Activated CD8-positive, alpha-beta T cell treated with anti-CD3 and anti-CD28 coated beads for 36 hours (primary cell): ENCODE results near the gene TCF4. TPM values are rescaled to one million over a fixed set of nuclear protein-coding genes. Genes with fewer than 3 reads are reported as not detected.

ENCODE experiments used
- ATAC-seq: fragments of 200-7000 bp; cut with Tn5 transposase; one replicate; pipeline ENCODE4 v1.10.0; 2021; ENCODE audit warnings: mild to moderate bottlenecking, moderate library complexity
- CTCF ChIA-PET: fragments of 350-600 bp; sonication (Branson Sonifier 250); formaldehyde crosslinking; loops from one replicate; lab custom pipeline; 2021; ENCODE audit warnings: antibody characterized with exemption; lab: Charles Lee
- POLR2A ChIA-PET: fragments of 350-600 bp; sonication (Branson Sonifier 250); formaldehyde crosslinking; loops from one replicate; lab custom pipeline; 2021; ENCODE audit warnings: antibody characterized with exemption; lab: Charles Lee
- DNase-seq: peaks from one replicate; pipeline ENCODE4 v3.0.0-alpha.2; 2020
- H3K27ac Mint-ChIP-seq: one replicate; pipeline ENCODE4 v1.8.0; 2021; ENCODE audit warnings: mild to moderate bottlenecking, mixed read lengths
- H3K27me3 Mint-ChIP-seq: one replicate; pipeline ENCODE4 v1.8.0; 2021; ENCODE audit warnings: mixed read lengths
- H3K36me3 Mint-ChIP-seq: one replicate; pipeline ENCODE4 v1.8.0; 2021; ENCODE audit warnings: low read depth, mixed read lengths
- H3K4me1 Mint-ChIP-seq: one replicate; pipeline ENCODE4 v1.8.0; 2021; ENCODE audit warnings: low read depth, mixed read lengths
- H3K4me3 Mint-ChIP-seq: one replicate; pipeline ENCODE4 v1.8.0; 2021; ENCODE audit warnings: mild to moderate bottlenecking, moderate library complexity, mixed read lengths
- H3K9me3 Mint-ChIP-seq: one replicate; pipeline ENCODE4 v1.8.0; 2021; ENCODE audit warnings: mixed read lengths
- intact Hi-C: fragments of 100-400 bp; cut with micrococcal nuclease; formaldehyde crosslinking; loops from one replicate; pipeline ENCODE4 v1.10.0; 2022
- total RNA-seq, 2 experiments: library from RNA; stranded (reverse); gene quantifications; one replicate each; pipeline ENCODE4 v1.2.3, GENCODE V29; 2021
- TF ChIP-seq, protein P1 (sequence below): fragments of 200-600 bp; IDR thresholded peaks from one replicate; pipeline ENCODE4 v1.8.0; 2022; ENCODE audit warnings: antibody characterized with exemption, mild to moderate bottlenecking

Gene TCF4
- total RNA-seq, 2 experiments from 2014 or later, result 1.2 to 1.4 TPM

DNA sequence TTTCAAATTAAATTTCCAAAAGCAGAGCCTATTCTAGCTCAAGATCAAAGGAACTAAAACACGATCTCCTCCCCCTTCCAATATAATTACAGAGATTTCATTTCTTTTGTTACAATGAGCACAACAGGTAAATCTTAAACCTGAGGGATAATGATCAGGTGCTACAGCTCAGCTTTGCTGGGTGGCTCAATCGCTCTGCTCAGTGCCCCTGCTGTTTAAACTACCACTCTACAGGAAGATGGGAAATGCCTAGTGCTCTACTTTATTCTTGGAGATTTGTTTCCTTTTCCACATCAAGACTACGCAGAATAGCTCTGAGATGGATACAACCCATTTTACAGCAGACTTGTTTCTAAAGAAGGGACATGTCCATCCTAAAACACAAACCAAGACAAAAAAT is 162.3 kb downstream of the TCF4 start:
- H3K36me3 Mint-ChIP-seq, result no peaks in the 10 kb centered on the region

DNA sequence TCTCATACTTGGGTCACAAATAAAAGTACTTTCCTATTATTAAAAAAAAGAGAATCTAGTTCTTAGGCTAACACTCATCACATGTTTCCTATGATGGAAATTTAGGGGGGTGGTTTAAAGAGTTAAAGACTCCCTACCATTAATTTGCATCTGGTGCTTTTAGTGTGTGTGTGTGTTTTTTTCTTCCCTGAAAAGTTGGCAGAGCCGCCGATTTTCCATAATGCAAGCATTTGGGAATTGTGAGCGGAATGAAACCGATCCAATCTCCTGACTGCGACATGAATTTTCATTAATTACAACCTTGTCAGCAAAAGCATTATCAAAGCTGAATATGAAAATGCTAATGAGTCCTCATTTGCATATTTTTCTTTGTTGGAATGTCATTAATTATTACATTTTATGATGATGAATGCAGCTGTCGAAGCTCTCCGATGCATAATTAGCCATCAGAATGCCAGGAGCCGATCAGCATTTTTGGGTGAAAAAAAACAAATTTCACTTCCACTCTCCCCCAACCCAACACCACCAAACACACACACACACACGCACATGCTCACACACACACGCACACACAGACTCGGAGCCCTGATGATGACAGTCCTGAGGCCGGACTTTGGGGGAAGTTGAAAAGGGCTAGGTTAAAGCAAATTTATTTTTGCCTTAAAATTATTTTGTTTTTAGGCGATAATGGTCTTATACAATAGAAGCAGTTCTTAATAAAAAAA is 165.4 kb downstream of the TCF4 start:
- intact Hi-C loops, result no loop called here
- ChIA-PET CTCF (no interaction called here), POLR2A (no interaction called here)
- Mint-ChIP-seq H3K27ac (no peak overlapping the region), H3K27me3 (peaks cover 8% of the 10 kb centered on the region), H3K4me3 (no peak overlapping the region), H3K4me1 (peaks cover 3% of the 10 kb centered on the region), H3K9me3 (no peaks in the 10 kb centered on the region), H3K36me3 (no peaks in the 10 kb centered on the region)
- TF ChIP-seq, protein P1, sequence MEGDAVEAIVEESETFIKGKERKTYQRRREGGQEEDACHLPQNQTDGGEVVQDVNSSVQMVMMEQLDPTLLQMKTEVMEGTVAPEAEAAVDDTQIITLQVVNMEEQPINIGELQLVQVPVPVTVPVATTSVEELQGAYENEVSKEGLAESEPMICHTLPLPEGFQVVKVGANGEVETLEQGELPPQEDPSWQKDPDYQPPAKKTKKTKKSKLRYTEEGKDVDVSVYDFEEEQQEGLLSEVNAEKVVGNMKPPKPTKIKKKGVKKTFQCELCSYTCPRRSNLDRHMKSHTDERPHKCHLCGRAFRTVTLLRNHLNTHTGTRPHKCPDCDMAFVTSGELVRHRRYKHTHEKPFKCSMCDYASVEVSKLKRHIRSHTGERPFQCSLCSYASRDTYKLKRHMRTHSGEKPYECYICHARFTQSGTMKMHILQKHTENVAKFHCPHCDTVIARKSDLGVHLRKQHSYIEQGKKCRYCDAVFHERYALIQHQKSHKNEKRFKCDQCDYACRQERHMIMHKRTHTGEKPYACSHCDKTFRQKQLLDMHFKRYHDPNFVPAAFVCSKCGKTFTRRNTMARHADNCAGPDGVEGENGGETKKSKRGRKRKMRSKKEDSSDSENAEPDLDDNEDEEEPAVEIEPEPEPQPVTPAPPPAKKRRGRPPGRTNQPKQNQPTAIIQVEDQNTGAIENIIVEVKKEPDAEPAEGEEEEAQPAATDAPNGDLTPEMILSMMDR, result no peak
- no peak for ATAC-seq
- DNase-seq, result no peak

More for the DNA sequence above, 162.3 kb downstream of the TCF4 start:
- peaks cover 8% of the 10 kb centered on the region for H3K27me3 Mint-ChIP-seq
- ATAC-seq (no peak), DNase-seq (no peak)
- ChIA-PET CTCF (interaction anchor here (1.0 to 2.4 kb wide), 3 partner anchors 10 to 18 kb away, joined by 3 to 11 read pairs (median 4); no protein-coding TSS in a partner anchor), POLR2A (no interaction called here)
- peaks cover 2% of the 10 kb centered on the region for H3K4me1 Mint-ChIP-seq
- intact Hi-C loops, result no loop called here
- no peak overlapping the region for H3K4me3 Mint-ChIP-seq
- no peaks in the 10 kb centered on the region for H3K9me3 Mint-ChIP-seq
- no peak overlapping the region for H3K27ac Mint-ChIP-seq
- TF ChIP-seq, protein P1, result no peak

DNA sequence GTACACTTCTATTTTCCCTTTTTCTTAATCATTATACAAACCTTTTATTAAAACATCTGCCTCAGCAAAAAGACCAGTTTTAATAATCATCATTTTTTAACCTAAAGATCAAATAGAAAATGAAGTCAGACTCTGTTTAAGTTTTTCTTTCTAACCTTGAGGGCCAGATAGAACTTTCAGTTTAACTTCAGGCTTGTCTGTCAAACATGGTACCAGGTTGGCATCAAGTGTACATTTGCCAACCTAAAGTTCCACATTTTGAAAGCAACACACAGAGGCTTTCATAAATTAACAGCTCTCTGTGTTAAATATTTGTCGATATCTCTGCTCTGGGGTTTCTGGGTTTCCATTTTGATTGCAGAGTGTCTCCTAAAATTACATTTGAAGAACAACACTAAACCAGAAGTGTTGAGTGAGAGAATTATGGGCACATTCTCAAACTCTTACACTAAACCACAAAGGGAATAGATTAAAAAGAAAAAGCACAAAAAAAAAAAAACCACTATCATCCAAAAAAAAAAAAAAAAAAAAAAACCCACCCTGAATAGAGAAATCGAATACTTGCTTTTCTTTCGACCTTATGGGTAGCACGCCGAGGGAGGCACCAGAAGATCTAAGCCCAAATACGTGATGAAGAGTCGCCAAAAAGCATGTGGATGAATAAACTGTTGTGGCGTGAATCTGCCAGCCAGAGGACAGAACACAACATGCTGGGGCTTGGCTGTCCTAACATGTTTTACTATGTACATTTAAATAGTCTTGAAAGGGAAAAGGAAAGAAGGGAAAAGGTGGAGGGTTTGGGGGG is 166.2 kb downstream of the TCF4 start:
- peaks cover 8% of the 10 kb centered on the region for H3K27me3 Mint-ChIP-seq
- H3K36me3 Mint-ChIP-seq, result no peaks in the 10 kb centered on the region
- intact Hi-C loops, result no loop called here
- DNase-seq (no peak), ATAC-seq (no peak)
- ChIA-PET POLR2A (no interaction called here), CTCF (no interaction called here)
- H3K27ac Mint-ChIP-seq, result no peak overlapping the region
- TF ChIP-seq, protein P1, result no peak
- no peaks in the 10 kb centered on the region for H3K9me3 Mint-ChIP-seq
- peaks cover 3% of the 10 kb centered on the region for H3K4me1 Mint-ChIP-seq
- no peak overlapping the region for H3K4me3 Mint-ChIP-seq

DNA sequence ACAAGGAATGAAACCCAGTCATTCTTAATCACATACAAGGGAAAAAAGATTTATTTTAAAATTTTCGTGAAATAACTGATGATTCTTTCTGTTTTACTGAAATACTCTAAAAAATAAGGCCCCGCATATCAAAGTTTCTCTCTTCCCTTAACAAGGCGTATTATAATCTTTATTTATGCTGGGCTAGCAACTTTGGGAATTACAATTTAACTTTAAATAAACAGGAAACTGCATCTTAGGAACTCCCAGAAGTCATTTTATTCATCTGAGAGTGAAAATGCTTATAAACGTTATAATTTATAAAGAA is 166.7 kb downstream of the TCF4 start:
- ChIA-PET POLR2A (no interaction called here), CTCF (no interaction called here)
- Mint-ChIP-seq H3K9me3 (no peaks in the 10 kb centered on the region), H3K4me1 (peaks cover 3% of the 10 kb centered on the region), H3K4me3 (no peak overlapping the region), H3K27me3 (peaks cover 8% of the 10 kb centered on the region), H3K27ac (no peak overlapping the region), H3K36me3 (no peaks in the 10 kb centered on the region)
- no peak for ATAC-seq
- TF ChIP-seq, protein P1, result no peak
- no peak for DNase-seq
- intact Hi-C loops, result no loop called here

DNA sequence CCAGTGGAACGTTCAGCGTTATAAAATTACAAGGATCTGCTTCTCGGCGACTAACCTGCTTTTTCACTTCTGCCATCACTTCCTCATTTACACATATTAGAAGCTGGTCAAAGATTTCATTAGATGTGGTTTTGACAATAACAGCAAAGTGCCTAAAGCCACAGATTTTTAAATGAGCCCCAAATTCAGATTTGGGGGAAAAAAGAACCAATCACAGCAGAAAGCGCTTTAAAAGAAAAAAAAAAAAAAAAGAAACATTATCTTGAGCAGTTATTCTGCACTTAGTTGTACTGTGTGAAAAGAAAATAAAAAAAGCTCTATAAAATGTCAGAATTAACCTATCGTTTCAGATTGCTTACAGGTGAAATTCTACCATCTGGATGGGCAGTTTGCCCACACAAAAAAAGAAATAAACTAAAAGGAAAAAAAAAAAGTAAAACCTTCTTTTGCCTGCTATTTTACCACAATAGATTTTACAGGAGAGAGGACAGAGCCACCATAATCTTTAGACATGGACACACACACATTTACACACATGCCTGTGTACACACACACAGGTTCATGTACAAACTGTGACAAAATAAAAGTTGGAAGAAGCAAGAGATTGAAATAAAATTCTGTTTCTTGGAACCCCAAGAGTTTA is 167.2 kb downstream of the TCF4 start:
- no peak overlapping the region for H3K4me3 Mint-ChIP-seq
- H3K9me3 Mint-ChIP-seq, result no peaks in the 10 kb centered on the region
- H3K36me3 Mint-ChIP-seq, result no peaks in the 10 kb centered on the region
- ATAC-seq (no peak), DNase-seq (no peak)
- peaks cover 8% of the 10 kb centered on the region for H3K27me3 Mint-ChIP-seq
- TF ChIP-seq, protein P1, result no peak
- peaks cover 3% of the 10 kb centered on the region for H3K4me1 Mint-ChIP-seq
- ChIA-PET POLR2A (no interaction called here), CTCF (no interaction called here)
- H3K27ac Mint-ChIP-seq, result no peak overlapping the region
- intact Hi-C loops, result no loop called here
